OCI-LY7 (cell line): ENCODE measurements around the gene CD74. TPM values are rescaled to one million over a fixed set of nuclear protein-coding genes. Genes with fewer than 3 reads are reported as not detected.

ENCODE experiments used
- BruUV-seq: library from RNA; stranded (reverse); fragments of 400-500 nt; replicated peaks from 2 replicates; lab custom pipeline; 2021; lab: Mats Ljungman, UMichigan
- CTCF ChIA-PET: fragments of 300-600 bp; sonication (Branson Sonifier 250); formaldehyde crosslinking; loops from one replicate; lab custom pipeline; 2022; ENCODE audit warnings: antibody characterized with exemption; ENCODE audit not compliant: unreplicated experiment; lab: Charles Lee
- POLR2A ChIA-PET: fragments of 300-600 bp; sonication (Branson Sonifier 250); formaldehyde crosslinking; loops from one replicate; lab custom pipeline; 2022; ENCODE audit warnings: antibody characterized with exemption; lab: Charles Lee
- DNase-seq: peaks from one replicate; pipeline ENCODE4 v3.0.0-alpha.2; 2015; ENCODE audit warnings: low spot score
- H2AFZ ChIP-seq: fragments of 200-600 bp; sonication (generic), shearing (Covaris generic); 2 replicates; pipeline ENCODE4 v1.6.1; 2014; ENCODE audit warnings: mild to moderate bottlenecking, antibody characterized with exemption, low read length, moderate library complexity
- H3K27ac ChIP-seq: fragments of 200-600 bp; sonication (generic); 2 replicates; pipeline ENCODE4 v1.5.1; 2014; ENCODE audit warnings: mixed run types, low read depth, mild to moderate bottlenecking, moderate library complexity, low read length, inconsistent platforms; ENCODE audit not compliant: poor library complexity, severe bottlenecking
- H3K36me3 ChIP-seq: fragments of 200-600 bp; sonication (generic); 2 replicates; pipeline ENCODE4 v1.6.1; 2014; ENCODE audit warnings: mild to moderate bottlenecking, antibody characterized with exemption, low read length, moderate library complexity, mixed read lengths; ENCODE audit not compliant: insufficient read depth
- H3K4me1 ChIP-seq: fragments of 200-600 bp; sonication (generic); 2 replicates; pipeline ENCODE4 v1.5.1; 2014; ENCODE audit warnings: mild to moderate bottlenecking, low read length; ENCODE audit not compliant: insufficient read depth, poor library complexity, severe bottlenecking
- H3K4me2 ChIP-seq: fragments of 200-600 bp; sonication (generic); 2 replicates; pipeline ENCODE4 v1.6.1; 2014; ENCODE audit warnings: mild to moderate bottlenecking, low read length
- H3K4me3 ChIP-seq: fragments of 200-600 bp; sonication (generic); 2 replicates; pipeline ENCODE4 v1.5.1; 2014; ENCODE audit warnings: mild to moderate bottlenecking, low read depth, low read length; ENCODE audit not compliant: poor library complexity, severe bottlenecking
- H3K79me2 ChIP-seq: fragments of 200-600 bp; sonication (generic); 2 replicates; pipeline ENCODE4 v1.6.1; 2016; ENCODE audit warnings: low read depth, mild to moderate bottlenecking, low read length, moderate library complexity, mixed read lengths; ENCODE audit not compliant: insufficient read depth
- H3K9me2 ChIP-seq: fragments of 200-600 bp; sonication (generic); 2 replicates; pipeline ENCODE4 v1.6.1; 2016; ENCODE audit warnings: mild to moderate bottlenecking, low read length, mixed read lengths; ENCODE audit not compliant: insufficient read depth
- H3K9me3 ChIP-seq: fragments of 200-600 bp; sonication (generic); 2 replicates; pipeline ENCODE4 v1.6.1; 2014; ENCODE audit warnings: mild to moderate bottlenecking, mixed run types, low read length, mixed read lengths
- H4K20me1 ChIP-seq: fragments of 200-600 bp; sonication (generic); 2 replicates; pipeline ENCODE4 v1.6.1; 2014; ENCODE audit warnings: mild to moderate bottlenecking, antibody characterized with exemption, low read length, moderate library complexity, mixed read lengths; ENCODE audit not compliant: insufficient read depth
- CTCF ChIP-seq: fragments of 200-600 bp; sonication (generic); conservative IDR thresholded peaks from 2 replicates; pipeline ENCODE4 v1.5.1; 2014; ENCODE audit warnings: mild to moderate bottlenecking, antibody characterized with exemption, low read length, moderate library complexity, mixed read lengths
- EZH2phosphoT487 ChIP-seq: fragments of 200-600 bp; sonication (generic); IDR thresholded peaks from 2 replicates; pipeline ENCODE4 v1.6.1; 2018; ENCODE audit warnings: low read depth, borderline replicate concordance, mild to moderate bottlenecking, mixed run types, antibody characterized with exemption, low read length, moderate library complexity, mixed read lengths
- intact Hi-C: fragments of 100-400 bp; cut with micrococcal nuclease; formaldehyde crosslinking; loops from one replicate; pipeline ENCODE4 v1.10.0; 2022; ENCODE audit not compliant: unreplicated experiment
- total RNA-seq, 2 experiments: library from RNA; depleted of rRNA in 1 of 2; stranded (reverse); fragments of >200 nt in 1 of 2; shearing (Covaris generic) in 1 of 2; gene quantifications; 2 replicates each; pipeline ENCODE4 v1.2.3, GENCODE V29; 2014 to 2022

CD74 gene
- total RNA-seq, 2 experiments from 2014 or later, result 1,759 to 3,686 TPM

- TF ChIP-seq EZH2phosphoT487 (no peak), CTCF (no peak)
- Histone ChIP-seq H3K9me2 (no peaks in the 10 kb centered on the region), H3K79me2 (peaks cover 62% of the 10 kb centered on the region), H3K9me3 (no peaks in the 10 kb centered on the region), H3K4me3 (peak overlapping the region; percentile 99), H2AFZ (no peak overlapping the region), H3K36me3 (peaks cover 61% of the 10 kb centered on the region), H3K4me1 (peaks cover 69% of the 10 kb centered on the region), H3K27ac (peak overlapping the region; percentile 97), H4K20me1 (peaks cover 25% of the 10 kb centered on the region), H3K4me2 (peak overlapping the region; percentile 94)
- CTCF ChIA-PET, result interaction anchor here (1.0 to 2.0 kb wide), 3 partner anchors 12 to 46 kb away, joined by 5 to 7 read pairs (median 5); no protein-coding TSS in a partner anchor
- POLR2A ChIA-PET, result interaction anchor here (0.5 to 5.1 kb wide), 14 partner anchors 10 to 739 kb away, joined by 3 to 38 read pairs (median 6); partner anchors contain the start of genes RPS14 and TCOF1
- DNase-seq, result peak; percentile 91
- no TSS peak for BruUV-seq
- intact Hi-C loops, result loop anchor here (5.0 kb wide), 1 partner anchor 741 kb away; no protein-coding TSS in a partner anchor
Observed at GRCh38 chr5:150411245-150411979, 1.3 kb downstream of the CD74 start.

- Histone ChIP-seq H3K9me3 (no peaks in the 10 kb centered on the region), H4K20me1 (peaks cover 29% of the 10 kb centered on the region)
- TF ChIP-seq CTCF (no peak), EZH2phosphoT487 (no peak)
Observed at GRCh38 chr5:150410524-150411244, 2.0 kb downstream of the CD74 start.

More at GRCh38 chr5:150410524-150411244, 2.0 kb downstream of the CD74 start:
- H3K4me2 ChIP-seq, result peak overlapping the region; percentile 94
- peaks cover 70% of the 10 kb centered on the region for H3K4me1 ChIP-seq
- H3K4me3 ChIP-seq, result peak overlapping the region; percentile 99
- H3K79me2 ChIP-seq, result peaks cover 63% of the 10 kb centered on the region
- no peak overlapping the region for H2AFZ ChIP-seq
- CTCF ChIA-PET, result interaction anchor here (0.6 to 2.0 kb wide), 5 partner anchors 10 to 47 kb away, joined by 3 to 7 read pairs (median 5); no protein-coding TSS in a partner anchor
- peak; percentile 96 for DNase-seq
- peak overlapping the region; percentile 97 for H3K27ac ChIP-seq
- H3K9me2 ChIP-seq, result no peaks in the 10 kb centered on the region
- peaks cover 68% of the 10 kb centered on the region for H3K36me3 ChIP-seq
- POLR2A ChIA-PET, result interaction anchor here (0.5 to 5.1 kb wide), 17 partner anchors 11 to 740 kb away, joined by 3 to 38 read pairs (median 6); partner anchors contain the start of genes RPS14 and TCOF1
- intact Hi-C loops, result loop anchor here (1.0 to 5.0 kb wide), 2 partner anchors 26 to 742 kb away; no protein-coding TSS in a partner anchor
- BruUV-seq, result no TSS peak
